Colon (tissue), 2 donors: Measurements from ENCODE around the gene DDB1.

Experiments
- FAIRE-seq: peaks from 2 replicates; lab custom pipeline; 2012; peaks lifted over from hg19 to GRCh38; lab: Jason Lieb, UNC
- donor health status: control.
- donor health status: control.

DDB1 gene

DNA sequence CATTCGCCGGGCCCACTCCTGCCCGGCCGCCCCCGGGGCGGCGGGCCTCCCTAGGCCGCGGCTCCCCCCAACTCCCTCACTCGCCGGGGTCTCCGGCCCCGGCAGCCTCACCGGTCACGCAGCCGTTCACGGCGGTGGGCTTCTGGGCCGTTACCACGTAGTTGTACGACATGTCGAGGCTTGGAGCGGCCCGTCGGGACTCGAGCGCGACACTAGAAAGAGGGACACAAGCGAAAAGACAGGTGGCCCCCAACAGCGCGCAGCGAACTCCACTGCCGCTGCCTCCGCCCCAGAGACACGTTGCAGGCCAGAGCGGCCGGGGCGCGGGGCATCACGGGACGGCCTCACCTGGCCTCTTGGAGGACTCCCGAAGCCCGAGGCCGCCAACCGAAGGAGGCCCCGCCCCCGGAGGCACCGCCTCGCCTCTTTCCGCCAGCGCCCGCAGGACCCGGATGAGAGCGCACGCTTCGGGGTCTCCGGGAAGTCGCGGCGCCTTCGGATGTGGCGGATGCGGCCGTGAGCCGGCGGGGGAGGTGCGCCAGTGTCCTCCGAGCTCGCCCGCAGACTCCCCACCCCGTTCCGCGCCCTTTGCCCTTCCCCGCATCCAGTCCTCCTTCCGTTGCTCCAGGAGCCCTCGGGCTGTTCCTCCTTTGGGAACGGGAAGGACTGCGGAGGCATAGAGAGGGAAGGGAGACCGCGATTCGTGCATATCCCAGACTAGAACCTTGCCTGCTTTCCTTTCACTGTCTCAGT lies at the start of gene DDB1, which contains the start of gene TKFC:
Gene DDB1, minus strand, starts transcription at position 309 of the 753 bp plus-strand sequence. Its CDS starts 137 bp downstream, at position 172.
Gene TKFC, plus strand, starts transcription at position 432 of the 753 bp plus-strand sequence. CDS start 1,501 bp downstream, outside the sequence.
- FAIRE-seq, result no peak

GRCh38 chr11:61380884-61381283 lies 48.0 kb upstream of the DDB1 start:
- FAIRE-seq, result no peak

GRCh38 chr11:61378713-61379313 lies 45.9 kb upstream of the DDB1 start:
- no peak for FAIRE-seq

DNA sequence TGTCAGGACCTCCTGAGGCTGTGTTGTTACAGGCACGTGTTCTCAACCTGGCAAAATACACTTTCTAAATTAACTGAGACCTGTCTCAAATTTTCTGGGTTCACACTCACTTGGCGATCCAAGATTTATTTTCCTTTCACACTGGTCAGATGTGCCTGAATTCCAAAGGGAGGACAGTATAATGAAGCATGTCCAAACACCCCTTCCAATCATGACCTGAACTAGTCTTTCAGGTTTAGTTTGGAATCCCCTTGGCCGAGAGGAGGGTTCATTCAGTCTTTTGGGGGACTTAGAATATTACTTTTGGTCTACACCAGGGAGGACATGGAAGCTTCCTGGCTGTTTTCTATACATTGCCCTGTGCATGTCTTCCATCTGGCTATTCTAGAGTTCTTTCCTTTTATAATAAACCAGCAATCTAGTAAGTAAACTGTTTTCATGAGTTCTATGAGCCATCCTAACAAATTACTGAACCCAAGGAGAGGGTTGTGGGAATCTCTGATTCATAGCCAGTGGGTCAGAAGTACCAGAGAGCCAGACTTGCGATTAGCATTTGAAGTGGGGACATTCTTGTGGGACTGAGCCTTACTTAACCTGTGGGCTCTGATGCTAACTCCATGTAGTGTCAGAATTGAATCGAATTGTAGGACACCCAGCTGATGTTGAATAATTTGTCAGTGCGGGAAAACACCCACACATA lies 44.7 kb upstream of the DDB1 start:
- FAIRE-seq, result no peak

GRCh38 chr11:61375761-61376108 lies 42.8 kb upstream of the DDB1 start:
- no peak for FAIRE-seq

- no peak for FAIRE-seq
These were observed 39.9 kb upstream of the DDB1 start for GRCh38 chr11:61372659-61373420.

DNA sequence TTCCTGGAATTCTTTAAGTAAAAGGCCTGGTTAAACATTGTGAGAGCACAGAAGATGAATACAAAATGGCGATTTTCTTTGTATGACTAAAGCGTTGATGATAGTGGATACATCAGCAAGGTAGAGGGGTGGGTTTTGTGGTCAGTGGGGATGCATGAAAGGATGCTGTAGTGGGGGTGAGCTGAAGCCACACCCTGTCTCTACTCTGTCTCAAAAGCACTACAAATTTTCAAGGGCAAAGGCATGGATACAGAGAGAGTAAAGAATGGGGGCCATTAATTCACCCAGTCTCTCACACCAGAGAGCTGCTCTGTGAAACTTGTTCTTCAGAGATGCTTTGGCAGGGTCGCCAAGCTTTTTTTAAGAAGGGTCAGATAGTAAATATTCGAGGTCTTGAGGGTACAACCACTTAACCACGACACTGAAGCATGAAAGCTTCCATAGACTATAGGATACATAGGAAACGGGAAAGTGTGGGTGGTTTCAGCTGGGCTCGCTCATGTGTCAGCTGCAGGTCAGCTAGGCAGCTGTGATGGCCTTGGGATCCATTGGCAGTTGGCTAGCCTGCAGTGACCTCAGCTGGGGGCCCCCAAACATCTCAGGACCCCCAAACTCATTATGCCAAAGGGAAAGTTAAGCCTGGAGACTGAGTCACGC lies 37.6 kb upstream of the DDB1 start:
- no peak for FAIRE-seq

DNA sequence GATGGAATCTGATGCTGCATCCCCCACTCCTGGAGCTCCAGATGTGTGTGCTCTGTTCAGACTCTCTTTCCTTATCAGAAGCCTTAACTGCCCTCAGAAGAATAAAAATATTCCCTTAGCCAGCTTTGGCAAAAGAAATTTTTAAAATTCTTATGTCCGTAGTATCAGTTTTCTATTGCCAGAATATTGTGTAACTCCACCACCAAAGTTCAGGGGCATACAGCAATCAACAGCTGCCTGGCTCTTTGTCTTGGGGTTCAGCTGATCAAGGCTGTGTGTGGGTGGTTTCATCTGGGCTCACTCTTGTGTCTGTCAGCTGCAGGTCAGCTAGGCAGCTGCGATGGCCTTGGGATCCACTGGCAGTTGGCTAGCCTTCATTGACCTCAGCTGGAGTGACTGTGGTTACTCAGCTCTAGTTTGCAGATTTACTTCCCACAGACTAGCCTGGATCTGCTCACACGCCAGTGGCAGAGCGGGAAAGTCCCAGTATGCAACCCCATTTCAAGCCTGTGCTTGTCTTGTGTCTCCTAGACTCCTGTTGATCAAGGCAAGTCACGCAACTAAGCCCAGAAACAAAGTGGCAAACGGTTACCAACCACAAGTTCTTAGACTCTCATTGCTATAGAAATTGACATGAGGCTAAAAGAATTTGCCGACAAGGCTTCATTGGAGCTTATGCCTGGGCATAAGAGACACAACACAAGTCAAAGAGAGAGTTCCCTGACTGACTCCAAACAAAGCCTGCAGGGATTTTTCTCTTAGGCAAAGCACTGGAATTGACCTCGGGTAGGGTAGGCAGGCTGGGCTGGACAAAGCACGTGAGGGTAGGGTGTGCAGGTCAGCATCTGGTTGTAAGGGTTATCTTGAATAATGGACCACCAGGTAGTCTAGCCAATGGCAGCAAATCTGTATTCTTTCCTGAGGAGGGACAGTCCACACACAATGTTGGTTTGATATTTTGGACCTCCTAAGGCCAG lies 36.8 kb upstream of the DDB1 start:
- no peak for FAIRE-seq

DNA sequence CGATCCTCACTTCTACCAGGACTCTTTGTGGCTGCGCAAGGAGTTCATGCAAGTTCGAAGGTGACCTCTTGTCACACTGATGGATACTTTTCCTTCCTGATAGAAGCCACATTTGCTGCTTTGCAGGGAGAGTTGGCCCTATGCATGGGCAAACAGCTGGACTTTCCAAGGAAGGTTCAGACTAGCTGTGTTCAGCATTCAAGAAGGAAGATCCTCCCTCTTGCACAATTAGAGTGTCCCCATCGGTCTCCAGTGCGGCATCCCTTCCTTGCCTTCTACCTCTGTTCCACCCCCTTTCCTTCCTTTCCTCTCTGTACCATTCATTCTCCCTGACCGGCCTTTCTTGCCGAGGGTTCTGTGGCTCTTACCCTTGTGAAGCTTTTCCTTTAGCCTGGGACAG lies 35.7 kb upstream of the DDB1 start:
- FAIRE-seq, result no peak

- no peak for FAIRE-seq
These were observed 34.5 kb upstream of the DDB1 start for GRCh38 chr11:61367406-61367805.

- FAIRE-seq, result no peak
These were observed 31.2 kb upstream of the DDB1 start for GRCh38 chr11:61364012-61364675.

GRCh38 chr11:61362542-61362875 lies 29.6 kb upstream of the DDB1 start:
- no peak for FAIRE-seq

GRCh38 chr11:61361741-61362541 lies 29.0 kb upstream of the DDB1 start, which contains the start of the genes CYB561A3 and TMEM138:
TSS of gene CYB561A3 (minus strand) at chr11:61361882. CDS start at chr11:61356713, 5,169 bp downstream.
TSS of gene TMEM138 (plus strand) at chr11:61362374. CDS start at chr11:61364391, 2,017 bp downstream.
- FAIRE-seq, result no peak

GRCh38 chr11:61361237-61361740 lies 28.4 kb upstream of the DDB1 start:
- FAIRE-seq, result no peak

DNA sequence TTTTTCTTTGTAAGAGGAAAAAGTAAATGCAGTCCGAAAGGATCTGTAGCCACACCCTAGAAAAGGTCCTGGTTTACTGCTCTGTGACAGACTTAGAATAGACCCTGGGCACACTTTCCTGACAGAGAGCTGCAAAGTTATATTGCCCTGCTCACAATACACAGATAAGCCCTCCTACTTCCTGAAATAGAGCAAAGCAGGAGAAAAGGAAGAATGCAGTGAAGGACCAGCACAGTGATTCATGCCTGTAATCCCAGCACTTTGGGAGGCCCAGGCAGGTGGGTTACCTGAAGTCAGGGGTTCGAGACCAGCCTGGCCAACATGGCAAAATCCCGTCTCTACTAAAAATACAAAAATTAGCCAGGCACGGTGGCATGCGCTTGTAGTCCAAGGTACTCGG lies 26.6 kb upstream of the DDB1 start:
- no peak for FAIRE-seq

DNA sequence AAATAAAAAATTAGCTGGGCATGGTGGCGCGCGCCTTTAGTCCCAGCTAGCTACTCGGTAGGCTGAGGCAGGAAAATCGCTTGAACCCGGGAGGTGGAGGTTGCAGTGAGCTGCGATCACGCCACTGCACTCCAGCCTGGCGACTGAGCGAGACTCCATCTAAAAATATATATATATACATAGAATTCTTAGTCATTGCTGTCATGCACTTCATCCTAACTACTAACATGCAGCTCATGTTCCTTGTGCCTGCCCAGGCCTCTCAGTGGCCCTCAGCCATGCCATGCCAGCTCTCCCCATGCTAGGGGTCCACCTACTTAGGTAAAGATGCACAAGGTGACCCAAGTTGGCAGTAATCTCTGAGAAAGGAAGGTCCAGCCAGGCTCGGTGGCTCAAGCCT lies 25.7 kb upstream of the DDB1 start:
- FAIRE-seq, result no peak

GRCh38 chr11:61357894-61358239 lies 25.0 kb upstream of the DDB1 start:
- FAIRE-seq, result no peak

- FAIRE-seq, result no peak
These were observed 24.5 kb upstream of the DDB1 start for GRCh38 chr11:61357233-61357893.

DNA sequence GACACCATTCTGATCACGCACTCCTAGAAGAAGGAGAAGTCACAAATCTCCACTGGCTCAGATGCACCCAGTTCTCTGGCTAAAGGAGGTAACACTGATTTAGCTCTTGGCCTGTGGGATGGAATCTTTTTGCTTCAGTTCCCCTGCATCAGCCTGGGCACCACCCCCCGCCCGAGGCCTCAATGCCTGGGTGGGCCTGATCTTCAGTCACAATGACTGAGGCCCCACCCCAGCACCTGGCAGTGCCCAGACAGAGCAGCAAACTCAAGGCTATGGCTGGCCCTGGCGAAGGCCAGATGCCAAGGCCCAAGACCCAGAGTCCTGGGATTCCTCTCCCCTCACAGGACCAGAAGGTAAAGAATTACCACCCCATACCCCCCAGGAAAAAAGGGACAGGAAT lies 23.8 kb upstream of the DDB1 start:
- FAIRE-seq, result no peak
